ENCODE results near the gene KRTAP20-2. TPM values are rescaled to one million over a fixed set of nuclear protein-coding genes. Genes with fewer than 3 reads are reported as not detected.

The KRTAP20-2 gene
- total and polyA plus RNA-seq, 10 of the 15 experiments (the other 5 are each of a cell fraction or from before 2014, with no cell fraction given): not detected

DNA sequence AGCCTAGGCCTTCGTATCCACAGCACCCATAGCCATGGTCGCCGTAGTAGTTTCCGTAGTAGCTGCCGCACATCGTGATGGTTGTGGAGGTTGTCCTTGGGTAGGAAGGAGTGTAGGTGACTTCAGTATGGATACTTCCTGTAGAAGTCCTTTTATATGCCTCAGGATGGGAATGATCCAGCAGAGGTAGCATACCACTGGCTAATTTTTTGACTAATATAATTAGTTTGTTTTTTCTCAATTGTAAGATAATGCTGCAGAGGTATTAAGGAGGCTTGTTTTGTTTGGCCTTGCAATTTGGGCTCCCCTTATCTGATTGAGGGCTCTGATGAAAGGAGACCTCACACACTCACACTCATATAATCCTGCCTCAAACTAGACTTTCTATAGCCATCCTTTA is 36.2 kb upstream of the KRTAP20-2 start, which contains the start of gene KRTAP6-2:
KRTAP6-2 (minus strand) TSS at position 101 of the 400 bp plus-strand sequence; CDS start at position 73, 28 bp downstream.
- no peak within 1 kb of the TSS for H3K4me2 ChIP-seq (ENCODE audit: control insufficient read depth, insufficient read depth)
- ChIA-PET SMC1A (ENCODE audit: uncharacterized antibody, unreplicated experiment) (no interaction called here), RAD21 (ENCODE audit: unreplicated experiment) (no interaction called here), POLR2A (no interaction called here), CTCF (no interaction called here)
- no peaks in the 10 kb centered on the region for H3K36me3 ChIP-seq (ENCODE audit: control insufficient read depth in 2 of 2, insufficient read depth in 2 of 2, low read length in 1 of 2)
- no peak within 1 kb of the TSS for H3K27ac ChIP-seq (ENCODE audit: control insufficient read depth, insufficient read depth)
- intact Hi-C loops (cut with micrococcal nuclease; ENCODE audit: unreplicated experiment) (no loop called here), in situ Hi-C loops (cut with MboI) (no loop called here)
- H3K27me3 ChIP-seq (replicated peaks in 1 of 2; ENCODE audit: control insufficient read depth in 2 of 2, insufficient read depth in 2 of 2, low read length in 1 of 2): no peaks in the 10 kb centered on the region
- no peaks in the 10 kb centered on the region for H3K4me1 ChIP-seq (ENCODE audit: control insufficient read depth, insufficient read depth, low read length)
- no peak for FAIRE-seq
- no peaks in the 10 kb centered on the region for H3K79me2 ChIP-seq (ENCODE audit: control insufficient read depth, insufficient read depth, low read length)
- H3K4me3 ChIP-seq: no peak within 1 kb of the TSS
- H4K20me1 ChIP-seq (ENCODE audit: control insufficient read depth, insufficient read depth): no peaks in the 10 kb centered on the region
- no peak within 1 kb of the TSS for H2AFZ ChIP-seq (ENCODE audit: control insufficient read depth, low read depth, low read length)
- BruUV-seq (replicated peaks): no TSS peak
- TF ChIP-seq ZNF24 (IDR thresholded peaks at IDR 0.05) (no peak), BHLHE40 (IDR thresholded peaks at IDR 0.05; ENCODE audit: borderline replicate concordance in 1 of 2, low read depth in 2 of 2, low read length in 1 of 2) (no peak), ZNF207 (IDR thresholded peaks at IDR 0.05; ENCODE audit: borderline replicate concordance) (no peak)
- ATAC-seq: no peak
- WGBS (ENCODE audit: insufficient coverage, insufficient replicate concordance, low lambda C conversion rate, missing lambda C conversion rate): 60% methylated on average over 6 of the region's 6 CpGs
- no peak within 1 kb of the TSS for H3K9ac ChIP-seq (ENCODE audit: control insufficient read depth, insufficient read depth, low read length)
- DNase-seq (ENCODE audit: low read depth, low spot score): no peak
- H3K9me3 ChIP-seq (replicated peaks; ENCODE audit: control insufficient read depth, insufficient read depth, low read length): no peaks in the 10 kb centered on the region

DNA sequence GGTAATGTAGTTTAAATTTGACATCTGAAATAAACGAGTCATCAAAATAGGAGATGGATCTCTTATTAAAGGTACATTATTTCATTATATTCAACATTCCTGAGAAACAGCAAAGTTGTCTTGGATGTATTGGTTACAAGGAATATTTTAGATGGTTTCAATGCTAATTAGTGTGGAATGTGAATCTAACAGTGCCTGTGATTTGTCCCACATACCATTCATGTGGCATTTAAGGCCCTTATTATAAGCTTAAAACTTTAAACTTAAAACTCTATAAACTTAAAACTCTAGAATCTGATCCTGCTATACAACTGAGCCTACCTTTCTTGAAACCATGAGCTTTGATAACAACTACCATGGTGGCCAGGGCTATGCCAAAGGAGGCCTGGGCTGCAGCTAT is 34.2 kb upstream of the KRTAP20-2 start, which contains the start of gene KRTAP22-1:
KRTAP22-1 (plus strand) TSS at position 301 of the 400 bp plus-strand sequence.
- H3K4me1 ChIP-seq (ENCODE audit: control insufficient read depth, insufficient read depth, low read length): no peaks in the 10 kb centered on the region
- ChIA-PET CTCF (no interaction called here), SMC1A (ENCODE audit: uncharacterized antibody, unreplicated experiment) (no interaction called here), POLR2A (no interaction called here), RAD21 (ENCODE audit: unreplicated experiment) (no interaction called here)
- whole genome bisulfite sequencing (ENCODE audit: insufficient coverage, insufficient replicate concordance, low lambda C conversion rate, missing lambda C conversion rate): 0% methylated on average over 1 of the region's 1 CpG
- no peaks in the 10 kb centered on the region for H3K36me3 ChIP-seq (ENCODE audit: control insufficient read depth in 2 of 2, insufficient read depth in 2 of 2, low read length in 1 of 2)
- H3K27ac ChIP-seq (ENCODE audit: control insufficient read depth, insufficient read depth): no peak within 1 kb of the TSS
- intact Hi-C loops (cut with micrococcal nuclease; ENCODE audit: unreplicated experiment) (no loop called here), in situ Hi-C loops (cut with MboI) (no loop called here)
- H3K4me2 ChIP-seq (ENCODE audit: control insufficient read depth, insufficient read depth): no peak within 1 kb of the TSS
- H2AFZ ChIP-seq (ENCODE audit: control insufficient read depth, low read depth, low read length): no peak within 1 kb of the TSS
- H3K79me2 ChIP-seq (ENCODE audit: control insufficient read depth, insufficient read depth, low read length): no peaks in the 10 kb centered on the region
- no TSS peak for BruUV-seq (replicated peaks)
- H3K4me3 ChIP-seq: no peak within 1 kb of the TSS
- H3K27me3 ChIP-seq (replicated peaks in 1 of 2; ENCODE audit: control insufficient read depth in 2 of 2, insufficient read depth in 2 of 2, low read length in 1 of 2): no peaks in the 10 kb centered on the region
- FAIRE-seq (no peak), DNase-seq (ENCODE audit: low read depth, low spot score) (no peak), ATAC-seq (no peak)
- H3K9ac ChIP-seq (ENCODE audit: control insufficient read depth, insufficient read depth, low read length): no peak within 1 kb of the TSS
- no peaks in the 10 kb centered on the region; the same call in 2 of the 3 replicates for H3K9me3 ChIP-seq (replicated peaks; ENCODE audit: control insufficient read depth, insufficient read depth, low read length)
- H4K20me1 ChIP-seq (ENCODE audit: control insufficient read depth, insufficient read depth): no peaks in the 10 kb centered on the region
- no peak for TF ChIP-seq NFIC (IDR thresholded peaks at IDR 0.05; ENCODE audit: low read depth, low read length)
- TF ChIP-seq, protein P1, sequence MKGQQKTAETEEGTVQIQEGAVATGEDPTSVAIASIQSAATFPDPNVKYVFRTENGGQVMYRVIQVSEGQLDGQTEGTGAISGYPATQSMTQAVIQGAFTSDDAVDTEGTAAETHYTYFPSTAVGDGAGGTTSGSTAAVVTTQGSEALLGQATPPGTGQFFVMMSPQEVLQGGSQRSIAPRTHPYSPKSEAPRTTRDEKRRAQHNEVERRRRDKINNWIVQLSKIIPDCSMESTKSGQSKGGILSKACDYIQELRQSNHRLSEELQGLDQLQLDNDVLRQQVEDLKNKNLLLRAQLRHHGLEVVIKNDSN (IDR thresholded peaks at IDR 0.05; ENCODE audit: borderline replicate concordance, extremely low read length, insufficient read depth, low read depth, low read length): no peak
- TF ChIP-seq TAF1 (IDR thresholded peaks at IDR 0.05; ENCODE audit: borderline replicate concordance, low read depth, low read length): no peak
- TF ChIP-seq, protein P2, sequence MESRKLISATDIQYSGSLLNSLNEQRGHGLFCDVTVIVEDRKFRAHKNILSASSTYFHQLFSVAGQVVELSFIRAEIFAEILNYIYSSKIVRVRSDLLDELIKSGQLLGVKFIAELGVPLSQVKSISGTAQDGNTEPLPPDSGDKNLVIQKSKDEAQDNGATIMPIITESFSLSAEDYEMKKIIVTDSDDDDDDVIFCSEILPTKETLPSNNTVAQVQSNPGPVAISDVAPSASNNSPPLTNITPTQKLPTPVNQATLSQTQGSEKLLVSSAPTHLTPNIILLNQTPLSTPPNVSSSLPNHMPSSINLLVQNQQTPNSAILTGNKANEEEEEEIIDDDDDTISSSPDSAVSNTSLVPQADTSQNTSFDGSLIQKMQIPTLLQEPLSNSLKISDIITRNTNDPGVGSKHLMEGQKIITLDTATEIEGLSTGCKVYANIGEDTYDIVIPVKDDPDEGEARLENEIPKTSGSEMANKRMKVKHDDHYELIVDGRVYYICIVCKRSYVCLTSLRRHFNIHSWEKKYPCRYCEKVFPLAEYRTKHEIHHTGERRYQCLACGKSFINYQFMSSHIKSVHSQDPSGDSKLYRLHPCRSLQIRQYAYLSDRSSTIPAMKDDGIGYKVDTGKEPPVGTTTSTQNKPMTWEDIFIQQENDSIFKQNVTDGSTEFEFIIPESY (IDR thresholded peaks at IDR 0.05): no peak
- no peak for TF ChIP-seq POLR2AphosphoS5 (IDR thresholded peaks at IDR 0.05; ENCODE audit: low read length)
- no peak for TF ChIP-seq NR2F1 (conservative IDR thresholded peaks at IDR 0.05)
- no peak for TF ChIP-seq NFYB (IDR thresholded peaks at IDR 0.05; ENCODE audit: insufficient read depth, low read depth, low read length)
- TF ChIP-seq EGR1 (IDR thresholded peaks at IDR 0.05; ENCODE audit: borderline replicate concordance in 1 of 2, low read depth in 2 of 2, low read length in 2 of 2): no peak
- no peak for TF ChIP-seq SPI1 (IDR thresholded peaks at IDR 0.05; ENCODE audit: borderline replicate concordance, insufficient read depth, low read depth, low read length)
- no peak for TF ChIP-seq BCL11A (IDR thresholded peaks at IDR 0.05; ENCODE audit: low read depth, low read length)
- no peak for TF ChIP-seq FOXM1 (IDR thresholded peaks at IDR 0.05; ENCODE audit: low read depth, low read length)
- no peak for TF ChIP-seq MXI1 (IDR thresholded peaks at IDR 0.05; ENCODE audit: low read depth, low read length)
